SK-N-SH (cell line): Measurements from ENCODE around the gene STRA8. TPM values are rescaled to one million over a fixed set of nuclear protein-coding genes. Genes with fewer than 3 reads are reported as not detected.

ENCODE experiments used
- CTCF ChIA-PET: fragments of 300-600, 350-600 bp; formaldehyde crosslinking; extraction: SDS; loops from one replicate; lab custom pipeline; 2021; lab: Yijun Ruan, JAX
- POLR2A ChIA-PET: fragments of 350-600 bp; sonication (Branson Sonifier 250); formaldehyde crosslinking; extraction: SDS; loops from one replicate; lab custom pipeline; 2020; ENCODE audit warnings: antibody characterized with exemption, inconsistent platforms; lab: Yijun Ruan, JAX
- DNase-seq: peaks from one replicate; pipeline ENCODE4 v3.0.0; 2012
- H2AFZ ChIP-seq: fragments of 200-600 bp; sonication (generic); 2 replicates; pipeline ENCODE4 v1.8.1; 2016; ENCODE audit warnings: antibody characterized with exemption, mild to moderate bottlenecking, low read depth
- H3F3A ChIP-seq: fragments of 200-600 bp; sonication (generic); replicated peaks from 2 replicates; pipeline ENCODE3; 2016; ENCODE audit warnings: antibody characterized with exemption, mild to moderate bottlenecking; ENCODE audit not compliant: insufficient read depth
- H3K27ac ChIP-seq, 2 experiments: fragments of 200-500 bp in 1 of 2; fragments of 200-600 bp in 1 of 2; sonication (Bioruptor generic) in 1 of 2; sonication (generic), shearing (Covaris generic) in 1 of 2; 2 replicates each; pipeline versions ENCODE4 v1.5.1 to v1.6.1; 2014 to 2016; ENCODE audit warnings: low read depth in 2 of 2, inconsistent platforms in 1 of 2, low read length in 1 of 2, mild to moderate bottlenecking in 1 of 2, mixed read lengths in 1 of 2
- H3K27me3 ChIP-seq: fragments of 200-600 bp; sonication (generic), shearing (Covaris generic); 2 replicates; pipeline ENCODE4 v1.6.1; 2016; ENCODE audit warnings: mixed run types; ENCODE audit not compliant: insufficient read depth
- H3K36me3 ChIP-seq, 2 experiments: fragments of 200-500 bp in 1 of 2; fragments of 200-600 bp in 1 of 2; sonication (Bioruptor generic) in 1 of 2; sonication (generic) in 1 of 2; replicated peaks in 1 of 2; 2 replicates each; pipeline versions ENCODE3 to v1.5.1; 2014 to 2016; ENCODE audit warnings: low read length in 1 of 2, mild to moderate bottlenecking in 1 of 2; ENCODE audit not compliant: insufficient read depth in 2 of 2, control insufficient read depth in 1 of 2
- H3K4me1 ChIP-seq, 2 experiments: fragments of 200-500 bp in 1 of 2; fragments of 200-600 bp in 1 of 2; sonication (Bioruptor generic) in 1 of 2; sonication (generic), shearing (Covaris generic) in 1 of 2; 2 replicates each; pipeline versions ENCODE4 v1.5.1 to v1.6.1; 2014 to 2016; ENCODE audit warnings: low read depth in 1 of 2, low read length in 1 of 2, mixed run types in 1 of 2; ENCODE audit not compliant: insufficient read depth in 2 of 2, control insufficient read depth in 1 of 2
- H3K4me2 ChIP-seq: fragments of 200-600 bp; sonication (generic), shearing (Covaris generic); 2 replicates; pipeline ENCODE4 v1.6.1; 2017; ENCODE audit warnings: mixed run types
- H3K4me3 ChIP-seq, 2 experiments: fragments of 200-500 bp in 1 of 2; fragments of 200-600 bp in 1 of 2; sonication (Bioruptor generic) in 1 of 2; sonication (generic), shearing (Covaris generic) in 1 of 2; 2 replicates each; pipeline versions ENCODE4 v1.5.1 to v1.8.1; 2014 to 2016; ENCODE audit warnings: low read depth in 2 of 2, inconsistent platforms in 1 of 2, low read length in 1 of 2, mild to moderate bottlenecking in 1 of 2, mixed read lengths in 1 of 2, moderate library complexity in 1 of 2
- H3K79me2 ChIP-seq: fragments of 200-600 bp; sonication (generic); 2 replicates; pipeline ENCODE4 v1.8.1; 2017; ENCODE audit warnings: mild to moderate bottlenecking; ENCODE audit not compliant: insufficient read depth
- H3K9ac ChIP-seq: fragments of 200-600 bp; sonication (generic); 2 replicates; pipeline ENCODE4 v1.6.1; 2017; ENCODE audit warnings: mixed run types
- H3K9me2 ChIP-seq: fragments of 200-600 bp; sonication (generic); 2 replicates; pipeline ENCODE4 v1.6.1; 2017; ENCODE audit warnings: mixed run types
- H3K9me3 ChIP-seq: fragments of 200-600 bp; sonication (generic); 2 replicates; pipeline ENCODE4 v1.6.1; 2017; ENCODE audit warnings: mixed run types, mild to moderate bottlenecking, moderate library complexity
- H4K20me1 ChIP-seq: fragments of 200-600 bp; sonication (generic); 2 replicates; pipeline ENCODE4 v1.6.1; 2017; ENCODE audit warnings: mild to moderate bottlenecking, mixed run types; ENCODE audit not compliant: insufficient read depth
- CTCF ChIP-seq: fragments of 200-600 bp; sonication (generic); IDR thresholded peaks from 2 replicates; pipeline ENCODE4 v1.6.1; 2017; ENCODE audit warnings: antibody characterized with exemption, mild to moderate bottlenecking, moderate library complexity
- ELF1 ChIP-seq: IDR thresholded peaks from 2 replicates; pipeline ENCODE4 v1.4.0; 2012
- EP300 ChIP-seq, 2 experiments: IDR thresholded peaks; 2 replicates each; pipeline versions ENCODE4 v1.4.0 to v1.6.1; 2012; ENCODE audit warnings: borderline replicate concordance in 1 of 2, low read depth in 1 of 2, low read length in 1 of 2
- FOXJ3 ChIP-seq: sonication (generic); formaldehyde crosslinking; IDR thresholded peaks from 2 replicates; pipeline ENCODE4 v1.5.1; 2020; ENCODE audit warnings: mild to moderate bottlenecking, missing genetic modification reagents
- GABPA ChIP-seq: IDR thresholded peaks from 2 replicates; pipeline ENCODE4 v1.4.0; 2012; ENCODE audit warnings: low read depth, mild to moderate bottlenecking
- MEF2A ChIP-seq: IDR thresholded peaks from 2 replicates; pipeline ENCODE4 v1.4.0; 2012; ENCODE audit warnings: low read depth, borderline replicate concordance
- NFIC ChIP-seq: IDR thresholded peaks from 2 replicates; pipeline ENCODE4 v1.4.0; 2012; ENCODE audit warnings: borderline replicate concordance
- PBX3 ChIP-seq: IDR thresholded peaks from 2 replicates; pipeline ENCODE4; 2012
- POLR2AphosphoS5 ChIP-seq: IDR thresholded peaks from 2 replicates; pipeline ENCODE4 v1.6.1; 2012; ENCODE audit warnings: low read depth, low read length
- RCOR1 ChIP-seq: fragments of 150-350 bp; IDR thresholded peaks from 2 replicates; pipeline ENCODE4 v1.6.1; 2017; ENCODE audit warnings: antibody characterized with exemption, low read length
- RFX5 ChIP-seq: IDR thresholded peaks from 2 replicates; pipeline ENCODE4 v1.6.1; 2012; ENCODE audit warnings: mild to moderate bottlenecking, improper control_type of control experiment, low read length
- RXRA ChIP-seq: IDR thresholded peaks from 2 replicates; pipeline ENCODE4 v1.4.0; 2012; ENCODE audit warnings: low read depth, mild to moderate bottlenecking, borderline replicate concordance
- SIN3A ChIP-seq: IDR thresholded peaks from 2 replicates; pipeline ENCODE4 v1.6.1; 2012; ENCODE audit warnings: low read depth, mild to moderate bottlenecking, low read length, moderate library complexity, borderline replicate concordance
- SMC3 ChIP-seq: IDR thresholded peaks from 2 replicates; pipeline ENCODE4 v1.6.1; 2012; ENCODE audit warnings: low read depth, low read length, improper control_type of control experiment
- TEAD4 ChIP-seq: IDR thresholded peaks from 2 replicates; pipeline ENCODE4 v1.4.0; 2012; ENCODE audit warnings: mild to moderate bottlenecking, borderline replicate concordance; ENCODE audit not compliant: insufficient read depth
- USF1 ChIP-seq: IDR thresholded peaks from 2 replicates; pipeline ENCODE4 v1.4.0; 2012; ENCODE audit warnings: low read depth, borderline replicate concordance
- YY1 ChIP-seq: IDR thresholded peaks from 2 replicates; pipeline ENCODE4 v1.4.0; 2012; ENCODE audit warnings: low read depth, mild to moderate bottlenecking
- WGBS: methylation state at CpG from one replicate; pipeline ENCODE4 v1.1.6; 2017; ENCODE audit warnings: low lambda C conversion rate; 5-methylcytosine and 5-hydroxymethylcytosine counted together
- polyA plus RNA-seq, 3 experiments: library from polyadenylated mRNA; depleted of rRNA; stranded (reverse); fragments of >200 nt; gene quantifications; 2 replicates each; pipeline ENCODE4 v1.2.3, GENCODE V29; 2012

STRA8 gene
- polyA plus RNA-seq, 1 of the 3 experiments (the other 2 are of a cell fraction): not detected

- Histone ChIP-seq H4K20me1 (no peaks in the 10 kb centered on the region), H3K9me2 (no peaks in the 10 kb centered on the region), H3F3A (no peaks in the 10 kb centered on the region), H3K9ac (no peak overlapping the region), H3K27ac (no peak overlapping the region), H3K79me2 (no peaks in the 10 kb centered on the region), H3K36me3 (no peaks in the 10 kb centered on the region), H3K4me3 (no peak overlapping the region), H3K9me3 (no peaks in the 10 kb centered on the region), H3K27me3 (no peaks in the 10 kb centered on the region; the same call in 1 of the 2 replicates), H3K4me1 (no peaks in the 10 kb centered on the region), H3K4me2 (no peak overlapping the region), H2AFZ (no peak overlapping the region)
- no peak for DNase-seq
- TF ChIP-seq RXRA: no peak
- no peak for TF ChIP-seq CTCF
- TF ChIP-seq TEAD4: no peak
- TF ChIP-seq SMC3: no peak
- TF ChIP-seq RFX5: no peak
- no peak for TF ChIP-seq USF1
- no peak for TF ChIP-seq MEF2A
- no peak for TF ChIP-seq NFIC
- TF ChIP-seq RCOR1: no peak
- TF ChIP-seq POLR2AphosphoS5: no peak
- TF ChIP-seq SIN3A: no peak
- no peak for TF ChIP-seq YY1
- TF ChIP-seq ELF1: no peak
- no peak for TF ChIP-seq GABPA
- no peak for TF ChIP-seq FOXJ3 (CRISPR knock-in tag)
- no peak for TF ChIP-seq PBX3
- TF ChIP-seq EP300 (IDR thresholded peaks at IDR 0.05; ENCODE audit: borderline replicate concordance in 1 of 2, low read depth in 1 of 2, low read length in 1 of 2): no peak
- ChIA-PET CTCF (interaction anchor here (4.0 to 18.9 kb wide), 2 partner anchors 64 to 368 kb away, joined by 61 to 737 read pairs; no protein-coding TSS in a partner anchor), POLR2A (no interaction called here)
- WGBS: 82% methylated on average over 13 of the region's 13 CpGs
These were observed 43.5 kb downstream of the STRA8 start for GRCh38 chr7:135277161-135277560.
